Medulla oblongata (tissue), 1 donor: ENCODE data around the gene ETS2.

Experiments
- DNase-seq: peaks from one replicate; pipeline ENCODE4 v3.0.0-alpha.2; 2015; ENCODE audit errors: extremely low spot score

The ETS2 gene

GRCh38 chr21:38858812-38859205 lies 53.1 kb downstream of the ETS2 start:
- DNase-seq, result no peak

DNA sequence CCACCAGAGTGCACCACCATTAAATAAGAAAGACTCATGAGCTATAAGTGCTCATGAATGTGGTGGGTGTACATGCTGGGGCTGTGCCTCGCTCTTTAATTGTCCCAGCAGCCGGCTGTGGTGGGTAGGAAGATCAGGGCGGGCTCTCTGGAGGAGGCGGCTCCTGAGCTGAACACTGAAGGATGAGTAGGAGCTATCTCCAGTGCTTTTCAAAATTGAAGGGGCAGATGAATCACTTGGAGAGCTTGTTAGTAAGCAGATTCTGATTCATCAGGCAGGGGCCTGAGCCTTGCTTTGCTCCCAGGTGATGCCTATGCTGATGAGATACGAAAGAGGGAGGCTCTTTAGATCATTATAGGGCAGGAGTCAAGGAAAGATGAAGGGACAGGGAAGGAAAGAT lies 54.1 kb downstream of the ETS2 start:
- DNase-seq, result no peak

DNA sequence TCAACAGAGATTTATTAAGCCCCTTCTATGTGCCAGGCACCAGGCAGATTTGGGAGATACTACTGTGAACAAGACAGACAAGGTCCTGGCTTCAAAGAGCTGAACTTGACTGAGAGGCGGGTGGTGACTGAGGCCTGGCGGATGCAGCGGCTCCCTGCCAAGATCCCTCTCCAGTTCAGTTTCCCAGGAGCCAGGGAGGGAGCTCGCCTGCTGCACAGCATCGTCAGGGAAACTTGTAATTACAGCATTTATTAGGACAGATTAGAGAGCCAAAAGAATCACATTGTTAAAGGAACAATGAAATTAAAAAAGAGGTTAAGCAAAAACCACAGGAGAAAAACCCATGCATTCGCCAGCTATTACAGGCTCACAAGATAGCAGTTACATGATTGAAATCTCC lies 55.3 kb downstream of the ETS2 start:
- peak; percentile 10 for DNase-seq

DNA sequence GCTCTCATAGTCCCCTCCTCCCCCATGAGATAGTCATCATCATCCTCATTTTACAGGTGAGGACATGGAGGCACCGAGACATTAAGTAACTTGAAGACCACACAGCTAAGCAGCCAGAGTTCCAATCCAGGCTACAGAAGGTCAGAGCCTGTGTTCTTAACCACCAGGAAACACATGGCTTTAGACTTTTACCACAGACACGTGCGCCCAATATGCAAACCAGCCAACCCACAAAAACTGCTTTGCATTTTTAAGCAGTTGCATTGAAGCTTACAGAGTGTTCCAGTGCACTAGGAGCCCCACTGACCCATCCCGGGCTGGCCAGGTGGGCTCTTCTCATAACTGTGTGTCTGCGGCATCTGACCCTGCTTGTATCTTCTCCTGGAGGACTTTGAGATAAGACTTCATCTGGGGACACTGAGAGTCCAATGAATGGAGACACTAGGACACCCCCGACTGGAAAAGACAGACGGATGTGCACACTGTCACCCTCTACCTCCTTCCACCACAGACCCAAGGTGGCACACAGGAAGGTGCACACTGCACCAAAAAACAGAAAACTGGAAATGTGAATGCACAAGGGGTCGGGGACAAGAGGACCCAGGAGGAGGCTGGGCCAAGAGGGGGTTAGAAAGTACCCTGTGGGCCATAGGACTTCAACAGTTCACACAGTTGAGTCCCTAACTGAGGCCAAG lies 56.4 kb downstream of the ETS2 start:
- no peak for DNase-seq

DNA sequence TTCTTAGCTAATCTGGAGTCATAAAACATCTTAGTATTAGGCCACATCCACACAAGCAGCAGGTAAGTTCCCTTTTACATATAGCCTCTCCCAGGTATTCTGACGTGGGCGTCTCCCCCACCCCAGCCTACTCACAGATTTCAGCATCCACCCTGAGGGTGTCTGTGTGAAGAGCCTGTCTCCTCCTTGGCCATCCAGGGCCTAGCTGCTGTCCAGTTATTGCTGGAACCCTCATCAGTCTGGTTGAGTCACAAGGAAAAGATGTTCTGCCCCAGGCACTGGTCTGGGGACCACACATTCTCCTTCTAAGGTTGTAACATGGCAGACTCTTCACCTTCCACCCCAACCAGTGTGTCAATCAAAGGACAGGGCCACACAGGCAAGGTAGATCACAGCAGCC lies 57.6 kb downstream of the ETS2 start:
- no peak for DNase-seq

GRCh38 chr21:38863843-38864363 lies 58.2 kb downstream of the ETS2 start:
- no peak for DNase-seq

GRCh38 chr21:38864964-38865363 lies 59.2 kb downstream of the ETS2 start:
- no peak for DNase-seq

DNA sequence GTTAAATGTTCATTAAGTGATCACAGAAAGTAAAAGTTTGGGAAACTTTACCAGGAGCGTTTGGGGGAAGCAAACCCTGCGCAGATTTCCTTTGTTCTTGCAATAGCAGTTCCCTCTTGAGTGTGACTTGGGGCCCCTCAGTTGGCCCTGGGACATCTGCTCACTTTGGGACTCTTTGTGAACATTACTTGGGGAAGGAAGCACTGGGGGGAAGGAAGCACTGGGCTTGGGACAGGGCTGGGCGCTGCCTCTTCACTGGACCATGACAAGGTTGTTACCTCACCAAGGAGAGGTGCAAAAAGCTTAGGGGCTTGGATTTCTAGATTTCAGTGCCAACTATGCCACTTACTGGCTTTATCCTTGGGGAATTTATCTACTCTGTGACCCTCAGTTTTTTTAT lies 63.5 kb downstream of the ETS2 start:
- peak; percentile 4 for DNase-seq

DNA sequence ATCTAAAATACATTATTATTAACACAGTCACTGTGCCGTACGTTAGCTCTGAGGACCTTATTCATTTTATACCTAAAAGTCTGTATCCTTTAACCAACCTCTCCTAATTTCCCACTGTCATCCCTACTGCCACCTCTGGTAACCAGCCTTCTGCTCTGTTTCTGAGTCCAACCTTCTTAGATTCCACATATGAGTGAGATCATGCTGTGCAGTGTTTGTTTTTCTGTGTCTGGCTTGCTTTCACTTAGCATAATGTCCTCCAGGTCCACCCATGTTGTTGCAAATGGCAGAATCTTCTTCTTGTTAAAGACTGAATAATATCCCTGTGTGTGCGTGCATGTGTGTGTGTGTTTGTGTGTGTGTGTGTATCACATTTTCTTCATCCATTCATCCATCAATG lies 64.2 kb downstream of the ETS2 start:
- DNase-seq, result no peak
